T-helper 1 cell treated with Interleukin-12 subunit alpha and Interleukin-12 subunit beta and Interleukin-4 antibody, amounts not matched to agents 30 μg/mL and 1 μg/mL, for 36 hours (primary cell): ENCODE results near the gene GADL1.

Experiments
- H3K27ac Mint-ChIP-seq: one replicate; pipeline ENCODE4 v1.8.0; 2021; ENCODE audit warnings: mild to moderate bottlenecking, mixed read lengths
- H3K27me3 Mint-ChIP-seq: one replicate; pipeline ENCODE4 v1.8.0; 2021; ENCODE audit warnings: low read depth, mixed read lengths
- H3K36me3 Mint-ChIP-seq: one replicate; pipeline ENCODE4 v1.8.0; 2021; ENCODE audit warnings: low read depth, mixed read lengths
- H3K4me1 Mint-ChIP-seq: one replicate; pipeline ENCODE4 v1.8.0; 2021; ENCODE audit warnings: low read depth, mixed read lengths
- H3K4me3 Mint-ChIP-seq: one replicate; pipeline ENCODE4 v1.8.0; 2021; ENCODE audit warnings: mild to moderate bottlenecking, moderate library complexity, mixed read lengths
- H3K9me3 Mint-ChIP-seq: one replicate; pipeline ENCODE4 v1.8.0; 2021; ENCODE audit warnings: mixed read lengths

Gene GADL1

DNA sequence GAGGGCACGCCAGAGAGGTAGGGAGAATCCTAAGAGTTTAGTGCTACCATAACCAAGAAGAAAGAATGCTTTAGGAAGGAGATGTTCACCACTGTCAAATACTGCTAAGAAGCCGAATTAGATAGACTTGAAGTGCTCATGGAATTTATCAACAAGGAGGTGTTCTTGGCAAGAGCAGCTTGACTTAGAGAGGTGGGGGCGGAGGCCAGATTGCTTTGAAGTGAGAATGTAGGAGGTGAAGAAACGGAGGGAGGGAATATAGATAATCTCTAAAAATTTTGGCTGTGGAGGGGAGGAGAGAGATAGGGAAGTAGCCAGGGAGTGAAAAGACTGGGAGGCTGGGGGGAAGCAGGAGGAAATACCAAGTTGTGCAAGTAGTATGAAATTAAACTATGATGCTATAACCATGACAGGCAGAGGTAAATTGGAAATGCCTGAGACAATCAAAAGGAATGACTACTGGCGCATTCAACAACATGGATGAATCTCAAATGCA, 35.5 kb downstream of the GADL1 start:
- no peak overlapping the region for H3K27ac Mint-ChIP-seq
- H3K36me3 Mint-ChIP-seq: no peaks in the 10 kb centered on the region
- no peaks in the 10 kb centered on the region for H3K9me3 Mint-ChIP-seq
- no peak overlapping the region for H3K4me3 Mint-ChIP-seq
- peaks cover 6% of the 10 kb centered on the region for H3K27me3 Mint-ChIP-seq
- no peaks in the 10 kb centered on the region for H3K4me1 Mint-ChIP-seq

DNA sequence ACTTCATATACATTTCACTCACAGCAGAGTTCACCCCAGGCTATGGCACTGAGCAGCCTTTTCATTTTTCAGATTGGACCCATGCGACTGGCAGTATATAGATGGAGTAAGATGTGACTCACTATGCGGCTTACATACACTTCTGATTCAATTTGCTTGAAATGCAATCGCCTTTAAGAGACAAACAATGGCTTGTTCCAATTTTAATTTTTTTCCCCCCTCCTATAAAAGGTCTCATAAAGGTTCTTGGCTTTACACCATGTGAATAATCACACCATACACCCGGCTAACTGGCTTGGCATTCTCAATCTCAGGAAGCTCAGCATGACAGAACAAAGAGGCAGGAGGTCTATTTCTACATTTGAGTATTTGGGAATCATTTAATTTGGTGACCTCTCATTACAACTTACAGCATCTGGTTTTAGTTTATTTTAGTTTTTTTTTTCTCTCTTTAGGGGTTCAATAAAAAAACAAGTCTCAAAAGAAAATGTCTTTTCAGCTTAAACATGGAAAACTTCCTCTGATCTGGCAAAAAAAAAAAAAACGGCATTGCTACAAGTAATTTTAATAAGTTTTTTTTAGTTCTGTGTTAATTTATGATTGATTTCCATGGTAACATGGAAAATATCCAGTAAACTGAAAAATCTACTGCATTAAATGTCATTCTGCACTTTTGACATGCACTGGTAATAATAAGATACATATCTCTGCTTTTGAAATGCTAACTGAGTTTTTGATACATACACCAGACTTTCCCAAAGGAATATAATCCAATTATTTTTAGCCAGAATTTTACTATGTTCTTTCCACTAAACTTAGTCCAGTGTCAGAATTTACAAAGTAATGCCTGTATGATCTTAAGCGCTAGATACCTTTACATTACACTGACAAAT, 38.8 kb downstream of the GADL1 start:
- H3K27me3 Mint-ChIP-seq: peaks cover 4% of the 10 kb centered on the region
- H3K4me3 Mint-ChIP-seq: no peak overlapping the region
- H3K36me3 Mint-ChIP-seq: no peaks in the 10 kb centered on the region
- no peaks in the 10 kb centered on the region for H3K9me3 Mint-ChIP-seq
- no peaks in the 10 kb centered on the region for H3K4me1 Mint-ChIP-seq
- no peak overlapping the region for H3K27ac Mint-ChIP-seq

DNA sequence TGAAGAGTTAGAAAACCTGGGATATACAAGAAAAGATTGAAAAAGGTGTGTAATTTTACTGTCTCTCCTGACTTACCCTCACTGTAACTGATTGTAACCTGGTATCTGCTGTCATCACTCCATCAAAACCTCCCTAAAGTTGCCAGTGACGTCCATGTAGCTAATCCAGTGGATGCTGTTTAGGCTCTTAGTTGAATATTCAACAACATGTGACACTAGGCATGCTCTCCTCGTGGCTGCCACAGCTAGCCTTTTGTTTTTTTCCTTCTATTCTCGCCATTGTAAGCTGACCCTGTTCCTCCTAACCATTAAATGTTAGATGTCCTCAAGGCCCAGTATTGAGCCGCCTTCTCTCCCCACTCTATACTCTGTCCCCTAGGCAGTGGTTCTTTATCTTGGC, 41.6 kb downstream of the GADL1 start:
- Mint-ChIP-seq H3K27ac (no peak overlapping the region), H3K36me3 (no peaks in the 10 kb centered on the region), H3K4me3 (no peak overlapping the region), H3K9me3 (no peaks in the 10 kb centered on the region), H3K4me1 (peaks cover 4% of the 10 kb centered on the region), H3K27me3 (peaks cover 4% of the 10 kb centered on the region)

DNA sequence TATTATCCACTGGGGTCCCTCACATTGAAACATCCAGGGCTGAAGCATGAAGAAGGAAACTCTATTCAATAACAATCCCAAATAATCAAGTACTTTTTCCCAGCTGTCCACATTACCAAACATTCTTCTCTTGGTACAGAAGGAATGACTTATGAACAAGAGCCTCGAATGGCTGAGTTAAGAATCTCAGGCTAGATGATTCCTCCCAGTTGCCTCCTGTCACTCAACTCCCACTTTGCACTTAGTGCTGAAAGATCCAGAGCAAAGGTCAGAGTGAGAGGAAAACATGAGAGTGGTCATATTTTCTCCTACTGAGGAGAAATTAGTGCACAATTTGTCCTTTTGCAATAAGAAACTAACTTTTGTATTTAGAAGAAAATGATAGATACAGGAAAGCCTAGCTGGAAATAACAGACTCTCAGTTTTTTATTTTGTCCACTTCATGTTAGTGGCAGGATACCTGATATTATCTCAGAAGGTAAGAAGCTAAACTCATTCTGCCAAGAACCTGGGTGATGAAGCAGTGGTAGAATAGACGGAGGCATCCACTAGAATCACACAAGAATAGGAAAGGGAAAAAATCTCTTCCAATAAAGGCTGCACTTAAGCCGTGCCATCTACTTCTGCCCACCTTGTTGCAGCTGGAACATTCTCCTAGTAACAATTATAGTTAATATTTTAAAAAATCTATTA, 46.2 kb downstream of the GADL1 start:
- peaks cover 12% of the 10 kb centered on the region for H3K4me1 Mint-ChIP-seq
- H3K27me3 Mint-ChIP-seq: peaks cover 5% of the 10 kb centered on the region
- H3K36me3 Mint-ChIP-seq: no peaks in the 10 kb centered on the region
- H3K9me3 Mint-ChIP-seq: no peaks in the 10 kb centered on the region
- no peak overlapping the region for H3K27ac Mint-ChIP-seq
- H3K4me3 Mint-ChIP-seq: no peak overlapping the region

DNA sequence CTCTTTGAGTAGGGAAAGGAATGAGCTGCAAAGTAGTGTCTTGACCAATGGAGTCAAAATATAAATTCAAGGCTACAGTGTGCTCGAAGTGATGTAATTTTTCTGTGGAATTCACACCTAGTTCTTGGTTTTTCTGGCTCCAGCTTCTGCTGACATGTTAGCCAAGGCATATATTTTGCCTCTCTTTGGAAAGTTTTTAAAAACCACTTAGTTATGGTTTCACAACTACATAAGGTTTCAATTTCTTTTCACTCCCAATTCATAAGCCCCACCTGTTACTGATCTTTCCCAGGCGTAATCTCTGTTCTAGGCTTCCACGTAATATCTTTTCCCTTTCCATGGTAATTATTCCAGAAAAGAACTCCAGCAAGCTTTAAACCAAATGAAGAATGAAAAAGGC, 46.9 kb downstream of the GADL1 start:
- H3K27me3 Mint-ChIP-seq: peaks cover 5% of the 10 kb centered on the region
- no peaks in the 10 kb centered on the region for H3K9me3 Mint-ChIP-seq
- no peak overlapping the region for H3K4me3 Mint-ChIP-seq
- no peaks in the 10 kb centered on the region for H3K36me3 Mint-ChIP-seq
- H3K4me1 Mint-ChIP-seq: peaks cover 12% of the 10 kb centered on the region
- H3K27ac Mint-ChIP-seq: no peak overlapping the region

DNA sequence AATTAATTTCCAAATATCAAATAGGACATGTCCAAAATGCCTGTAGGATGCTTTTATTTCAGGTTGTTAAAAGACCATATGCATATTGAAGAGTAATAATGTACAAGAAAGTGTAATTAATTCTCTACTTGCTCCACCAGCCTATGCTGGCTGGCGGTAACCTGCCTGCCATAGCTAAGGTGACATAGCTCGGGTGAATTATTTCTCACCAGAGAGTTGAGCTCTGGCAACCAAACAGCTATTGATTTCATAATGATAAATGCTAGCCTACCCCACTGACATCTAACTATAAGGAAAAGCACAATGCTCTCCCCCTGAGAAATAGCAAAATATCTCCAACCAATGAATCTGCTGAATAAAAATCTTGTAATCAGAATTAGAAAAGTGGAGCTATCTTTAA, 48.9 kb downstream of the GADL1 start:
- Mint-ChIP-seq H3K4me3 (no peak overlapping the region), H3K4me1 (peaks cover 17% of the 10 kb centered on the region), H3K27ac (no peak overlapping the region), H3K36me3 (peaks cover 4% of the 10 kb centered on the region), H3K9me3 (no peaks in the 10 kb centered on the region), H3K27me3 (peaks cover 5% of the 10 kb centered on the region)

DNA sequence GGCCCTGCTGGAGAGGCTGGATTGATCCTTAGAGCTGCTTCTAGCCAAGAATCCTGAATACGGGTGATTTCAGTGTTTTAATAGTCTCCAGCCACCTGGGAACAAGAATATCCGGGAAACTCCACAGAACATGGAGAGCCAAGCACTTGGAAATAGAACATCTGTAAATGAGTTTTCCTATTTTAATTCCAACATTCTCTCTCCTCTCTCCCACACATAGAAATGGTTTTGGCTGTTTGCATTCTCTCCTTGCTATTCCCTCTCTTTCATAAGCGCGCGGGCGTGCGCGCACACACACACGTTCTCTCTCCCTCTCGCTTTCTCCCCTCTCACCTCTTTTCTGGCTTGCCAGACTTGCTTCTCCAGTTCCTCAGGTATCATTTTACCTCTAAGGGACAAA, 50.6 kb downstream of the GADL1 start:
- no peak overlapping the region for H3K27ac Mint-ChIP-seq
- H3K4me1 Mint-ChIP-seq: peaks cover 17% of the 10 kb centered on the region
- H3K9me3 Mint-ChIP-seq: no peaks in the 10 kb centered on the region
- peaks cover 9% of the 10 kb centered on the region for H3K27me3 Mint-ChIP-seq
- peaks cover 4% of the 10 kb centered on the region for H3K36me3 Mint-ChIP-seq
- H3K4me3 Mint-ChIP-seq: no peak overlapping the region

DNA sequence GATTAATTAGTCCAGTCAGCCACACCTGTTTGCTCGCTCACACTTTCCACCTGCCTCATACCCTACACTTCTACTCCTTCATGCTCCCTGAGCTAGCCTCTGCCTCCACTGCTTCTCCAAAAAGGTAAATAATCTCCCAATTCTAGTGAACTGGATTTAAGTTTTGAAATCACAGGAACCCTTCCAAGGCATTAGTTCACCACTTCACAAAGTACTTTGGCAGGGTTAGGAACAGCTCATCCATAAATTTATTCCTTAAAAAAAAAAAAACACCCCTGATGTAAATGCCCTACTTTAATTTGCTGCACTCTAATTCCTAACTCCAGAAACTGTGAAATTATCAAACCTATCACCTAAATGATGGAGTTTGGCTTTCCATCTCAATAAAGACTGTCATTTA, 58.3 kb downstream of the GADL1 start:
- Mint-ChIP-seq H3K27ac (no peak overlapping the region), H3K4me1 (no peaks in the 10 kb centered on the region), H3K9me3 (no peaks in the 10 kb centered on the region), H3K27me3 (peaks cover 28% of the 10 kb centered on the region), H3K4me3 (no peak overlapping the region), H3K36me3 (no peaks in the 10 kb centered on the region)

DNA sequence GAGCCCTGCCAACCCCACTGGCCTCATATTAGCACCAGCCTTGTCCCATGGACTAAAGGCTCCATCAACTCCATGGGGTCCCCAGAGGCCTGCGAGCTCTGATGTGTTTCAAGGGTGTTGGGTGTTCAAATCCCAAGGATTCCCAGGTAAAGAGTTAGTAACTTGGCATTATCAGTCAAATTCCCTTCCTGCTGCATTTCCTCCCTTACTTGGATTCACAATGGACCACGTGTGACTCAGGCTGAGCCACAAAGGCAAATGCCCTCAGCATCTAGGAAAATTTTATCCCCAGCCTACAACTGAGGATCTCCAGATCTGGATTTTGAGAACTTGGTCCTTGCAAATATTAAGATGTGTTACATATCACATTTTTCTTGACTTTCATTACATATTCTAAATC, 58.8 kb downstream of the GADL1 start:
- H3K4me3 Mint-ChIP-seq: no peak overlapping the region
- no peaks in the 10 kb centered on the region for H3K36me3 Mint-ChIP-seq
- H3K4me1 Mint-ChIP-seq: no peaks in the 10 kb centered on the region
- no peaks in the 10 kb centered on the region for H3K9me3 Mint-ChIP-seq
- no peak overlapping the region for H3K27ac Mint-ChIP-seq
- peaks cover 33% of the 10 kb centered on the region for H3K27me3 Mint-ChIP-seq

DNA sequence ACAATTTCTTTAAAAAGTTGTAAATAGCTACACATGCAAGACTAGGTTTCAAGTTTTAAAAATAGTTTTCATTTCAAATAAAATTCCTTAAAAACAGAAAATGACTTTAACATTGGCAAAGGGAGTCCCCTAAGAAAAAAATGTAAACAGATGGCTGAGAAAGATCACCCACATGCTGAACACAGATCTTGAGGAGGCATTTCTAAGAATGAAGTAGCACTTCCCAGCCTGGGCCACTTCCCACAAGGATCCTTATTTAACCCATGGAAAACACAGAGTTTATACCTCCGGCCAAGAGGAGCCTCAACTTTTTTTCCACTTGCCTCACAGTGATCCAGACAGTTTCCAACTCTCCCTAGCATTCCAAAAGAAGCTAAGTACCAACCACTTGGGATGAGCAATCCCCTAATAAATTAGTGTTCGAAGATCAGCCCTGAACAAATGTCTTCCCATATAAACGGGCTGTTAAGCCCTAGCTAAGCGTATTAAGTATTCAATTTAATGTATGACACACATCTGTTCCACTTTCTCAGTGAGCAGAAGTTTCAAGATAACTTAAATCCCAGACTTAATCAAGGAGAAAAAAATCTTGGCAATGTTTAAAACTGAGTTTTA, 61.4 kb downstream of the GADL1 start:
- Mint-ChIP-seq H3K4me1 (no peaks in the 10 kb centered on the region), H3K27me3 (peaks cover 35% of the 10 kb centered on the region), H3K36me3 (no peaks in the 10 kb centered on the region), H3K27ac (no peak overlapping the region), H3K9me3 (no peaks in the 10 kb centered on the region), H3K4me3 (no peak overlapping the region)

DNA sequence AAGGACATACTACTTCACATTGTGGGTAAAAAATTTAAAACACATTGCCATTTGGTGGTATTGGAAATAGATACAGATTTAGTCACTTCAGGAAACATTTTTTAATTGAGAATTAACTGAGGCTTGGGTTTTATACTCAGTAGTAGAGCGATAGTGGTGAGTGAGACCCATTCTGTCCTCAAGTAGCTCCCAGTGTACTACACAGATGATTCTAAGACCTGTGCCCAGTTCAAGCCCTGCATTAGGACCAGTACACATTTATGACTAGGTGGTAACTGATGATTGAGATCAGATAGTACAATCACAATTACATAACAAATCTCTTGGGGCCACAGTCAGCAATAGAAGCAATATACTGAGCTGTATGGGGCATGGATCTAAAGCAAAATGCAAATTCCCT, 67.4 kb downstream of the GADL1 start:
- H3K4me3 Mint-ChIP-seq: no peak overlapping the region
- H3K4me1 Mint-ChIP-seq: no peaks in the 10 kb centered on the region
- H3K9me3 Mint-ChIP-seq: no peaks in the 10 kb centered on the region
- H3K27ac Mint-ChIP-seq: no peak overlapping the region
- no peaks in the 10 kb centered on the region for H3K36me3 Mint-ChIP-seq
- H3K27me3 Mint-ChIP-seq: peaks cover 28% of the 10 kb centered on the region

DNA sequence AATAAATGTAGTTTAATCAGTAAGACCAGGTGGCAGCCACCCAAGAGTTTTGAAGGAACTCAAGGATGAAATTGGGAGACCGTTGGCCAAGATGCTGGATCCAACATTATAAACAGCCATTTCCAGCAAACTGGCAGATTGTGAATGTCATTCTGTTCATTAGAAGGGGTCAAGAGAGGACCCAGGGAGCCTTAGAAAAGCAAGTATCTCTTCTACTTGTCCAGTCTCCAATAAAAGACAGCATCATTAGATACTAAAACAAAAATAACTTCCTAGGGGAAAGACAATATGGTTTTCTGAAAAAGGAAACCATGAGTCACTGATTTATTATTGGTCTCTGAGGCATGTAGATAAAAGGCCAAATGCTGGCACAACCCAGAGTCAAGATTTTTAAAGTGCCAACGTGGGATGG, 67.9 kb downstream of the GADL1 start:
- H3K27ac Mint-ChIP-seq: no peak overlapping the region
- H3K27me3 Mint-ChIP-seq: peaks cover 23% of the 10 kb centered on the region
- H3K9me3 Mint-ChIP-seq: no peaks in the 10 kb centered on the region
- no peak overlapping the region for H3K4me3 Mint-ChIP-seq
- no peaks in the 10 kb centered on the region for H3K36me3 Mint-ChIP-seq
- H3K4me1 Mint-ChIP-seq: no peaks in the 10 kb centered on the region

DNA sequence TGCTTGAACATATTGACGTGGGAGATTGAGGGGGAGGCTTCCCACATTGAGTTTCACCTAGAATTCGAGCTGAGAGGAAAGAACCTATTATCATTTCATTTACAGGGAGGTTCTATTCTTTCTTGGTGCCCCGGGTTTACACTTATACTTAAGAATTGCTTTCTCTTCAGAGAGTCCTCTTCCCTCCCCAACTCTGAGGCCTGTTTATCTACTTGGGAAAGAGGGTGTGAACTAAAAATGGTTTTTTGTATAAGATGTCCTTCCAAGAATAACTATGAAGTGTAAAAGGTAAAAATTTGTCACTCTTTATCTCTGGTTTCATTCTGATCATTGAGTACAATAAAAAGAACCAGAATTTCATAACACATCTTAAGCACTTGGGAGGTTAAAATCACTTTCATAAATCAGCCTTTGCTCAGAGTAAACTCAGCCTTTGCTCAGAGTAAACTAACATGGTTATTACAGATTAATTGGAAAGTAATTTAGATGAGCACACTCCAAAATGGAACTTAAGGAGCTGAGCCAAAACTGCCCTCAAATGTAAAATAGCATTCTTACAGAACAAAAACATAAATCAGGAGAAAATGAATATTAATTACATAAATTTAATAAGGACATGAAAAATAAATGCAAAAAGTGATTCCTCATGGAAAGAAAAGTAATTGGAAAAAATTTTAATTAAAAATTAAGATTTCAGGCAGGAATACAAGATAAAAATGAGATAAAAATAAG, 75.2 kb downstream of the GADL1 start:
- Mint-ChIP-seq H3K27me3 (peaks cover 4% of the 10 kb centered on the region), H3K36me3 (peaks cover 2% of the 10 kb centered on the region), H3K4me3 (no peak overlapping the region), H3K9me3 (no peaks in the 10 kb centered on the region), H3K27ac (no peak overlapping the region), H3K4me1 (peaks cover 3% of the 10 kb centered on the region)

DNA sequence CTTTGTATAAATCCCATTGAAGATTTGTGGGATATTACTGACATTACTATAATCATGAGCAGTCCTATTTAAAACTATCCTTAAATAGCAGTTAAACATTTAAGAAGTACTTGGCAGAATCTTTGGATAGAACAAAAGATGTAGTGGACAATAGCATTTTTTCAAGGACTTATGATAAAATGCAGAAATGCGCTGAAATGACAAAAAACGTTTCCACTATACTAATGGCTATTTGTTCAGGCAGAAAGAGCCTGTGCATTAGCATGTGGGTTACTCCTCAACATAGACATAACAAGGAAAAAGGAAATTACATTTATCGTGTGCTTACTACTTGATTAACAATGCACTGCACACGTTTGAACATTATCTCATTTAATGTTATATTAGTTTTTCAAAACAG, 80.7 kb downstream of the GADL1 start:
- Mint-ChIP-seq H3K27me3 (peaks cover under 1% of the 10 kb centered on the region), H3K4me1 (peaks cover 2% of the 10 kb centered on the region), H3K36me3 (peaks cover 2% of the 10 kb centered on the region), H3K27ac (no peak overlapping the region), H3K9me3 (no peaks in the 10 kb centered on the region), H3K4me3 (no peak overlapping the region)
